WTC11 (cell line): ENCODE data around the gene LMBR1. TPM values are rescaled to one million over a fixed set of nuclear protein-coding genes. Genes with fewer than 3 reads are reported as not detected.

Experiments used
- ATAC-seq: fragments of 200-7000 bp; cut with Tn5 transposase; 2 replicates; pipeline ENCODE4 v1.10.0; 2021; ENCODE audit warnings: mild to moderate bottlenecking, moderate library complexity
- CTCF ChIA-PET: fragments of 300-600 bp; sonication (Branson Sonifier 250); formaldehyde crosslinking; loops from one replicate; lab custom pipeline; 2021; ENCODE audit warnings: antibody characterized with exemption; lab: Charles Lee
- POLR2A ChIA-PET: fragments of 350-600 bp; sonication (Branson Sonifier 250); formaldehyde crosslinking; loops from one replicate; lab custom pipeline; 2021; ENCODE audit warnings: antibody characterized with exemption; lab: Charles Lee
- DNase-seq: peaks from one replicate; pipeline ENCODE4 v3.0.0; 2021; ENCODE audit warnings: low spot score
- H3K27ac Mint-ChIP-seq: 2 replicates; pipeline ENCODE4 v1.8.0; 2021; ENCODE audit warnings: mixed read lengths
- H3K27me3 Mint-ChIP-seq: 2 replicates; pipeline ENCODE4 v1.8.0; 2021; ENCODE audit warnings: low read depth, mild to moderate bottlenecking, moderate library complexity, mixed read lengths
- H3K36me3 Mint-ChIP-seq: 2 replicates; pipeline ENCODE4 v1.8.0; 2021; ENCODE audit warnings: mixed read lengths
- H3K4me1 Mint-ChIP-seq: 2 replicates; pipeline ENCODE4 v1.8.0; 2022; ENCODE audit warnings: mixed read lengths
- H3K4me3 Mint-ChIP-seq: 2 replicates; pipeline ENCODE4 v1.8.0; 2021; ENCODE audit warnings: mild to moderate bottlenecking, moderate library complexity, mixed read lengths
- H3K9me3 Mint-ChIP-seq: 2 replicates; pipeline ENCODE4 v1.8.0; 2021; ENCODE audit warnings: mixed read lengths
- CREB1 ChIP-seq: sonication (generic); formaldehyde crosslinking; IDR thresholded peaks from 2 replicates; pipeline ENCODE4 v1.8.0; 2023; ENCODE audit warnings: mild to moderate bottlenecking, missing genetic modification reagents
- CREM ChIP-seq: sonication (generic); formaldehyde crosslinking; IDR thresholded peaks from 2 replicates; pipeline ENCODE4 v1.8.1; 2022; ENCODE audit warnings: mild to moderate bottlenecking, missing genetic modification reagents, moderate library complexity
- FOXP1 ChIP-seq: sonication (generic); formaldehyde crosslinking; IDR thresholded peaks from 2 replicates; pipeline ENCODE4 v1.8.0; 2022; ENCODE audit warnings: missing genetic modification reagents, mild to moderate bottlenecking, moderate library complexity, borderline replicate concordance
- HMGA2 ChIP-seq: fragments of 250-450 bp; sonication (Bioruptor Pico); IDR thresholded peaks from 2 replicates; pipeline ENCODE4 v1.4.0; 2021; ENCODE audit warnings: mild to moderate bottlenecking, moderate library complexity
- IRF2 ChIP-seq: sonication (generic); formaldehyde crosslinking; IDR thresholded peaks from 2 replicates; pipeline ENCODE4 v1.8.0; 2022; ENCODE audit warnings: low read depth, missing genetic modification reagents, borderline replicate concordance
- NFE2L1 ChIP-seq: sonication (generic); formaldehyde crosslinking; IDR thresholded peaks from 2 replicates; pipeline ENCODE4 v1.8.1; 2023; ENCODE audit warnings: missing genetic modification reagents
- NFYB ChIP-seq: sonication (generic); formaldehyde crosslinking; conservative IDR thresholded peaks from 2 replicates; pipeline ENCODE4 v1.8.0; 2022; ENCODE audit warnings: low read depth, missing genetic modification reagents
- RORB ChIP-seq: fragments of 250-450 bp; sonication (Bioruptor Pico); IDR thresholded peaks from 2 replicates; pipeline ENCODE4 v1.9.0; 2021; ENCODE audit warnings: mild to moderate bottlenecking
- TEAD4 ChIP-seq: sonication (generic); formaldehyde crosslinking; IDR thresholded peaks from 2 replicates; pipeline ENCODE4 v1.8.0; 2022; ENCODE audit warnings: mild to moderate bottlenecking, missing genetic modification reagents
- total RNA-seq: library from RNA; stranded (reverse); gene quantifications from 3 replicates; pipeline ENCODE4 v1.2.3, GENCODE V29; 2021
- TF ChIP-seq, protein P1 (sequence below): sonication (generic); formaldehyde crosslinking; IDR thresholded peaks from 2 replicates; pipeline ENCODE4 v1.8.0; 2022; ENCODE audit warnings: mild to moderate bottlenecking, missing genetic modification reagents
- TF ChIP-seq, protein P2 (sequence below): sonication (generic); formaldehyde crosslinking; IDR thresholded peaks from 2 replicates; pipeline ENCODE4 v1.8.1; 2022; ENCODE audit warnings: low read depth, mild to moderate bottlenecking, moderate library complexity, missing genetic modification reagents, borderline replicate concordance
- TF ChIP-seq, protein P3 (sequence below): sonication (generic); formaldehyde crosslinking; IDR thresholded peaks from 2 replicates; pipeline ENCODE4 v1.8.1; 2023; ENCODE audit warnings: mild to moderate bottlenecking, moderate library complexity, missing genetic modification reagents
- TF ChIP-seq, protein P4 (sequence below): sonication (generic); formaldehyde crosslinking; IDR thresholded peaks from 2 replicates; pipeline ENCODE4 v1.8.0; 2022; ENCODE audit warnings: mild to moderate bottlenecking, missing genetic modification reagents
- TF ChIP-seq, protein P5 (sequence below): sonication (generic); formaldehyde crosslinking; IDR thresholded peaks from 2 replicates; pipeline ENCODE4 v1.8.1; 2022; ENCODE audit warnings: mild to moderate bottlenecking, missing genetic modification reagents, moderate library complexity, borderline replicate concordance
- TF ChIP-seq, protein P6 (sequence below): fragments of 250-450 bp; sonication (Bioruptor Pico); conservative IDR thresholded peaks from 2 replicates; pipeline ENCODE4 v1.9.0; 2021; ENCODE audit warnings: mild to moderate bottlenecking
- TF ChIP-seq, protein P7 (sequence below): sonication (generic); formaldehyde crosslinking; IDR thresholded peaks from 2 replicates; pipeline ENCODE4 v1.8.1; 2023; ENCODE audit warnings: mild to moderate bottlenecking, missing genetic modification reagents, borderline replicate concordance

LMBR1 gene
- total RNA-seq, 1 experiment from 2014 or later: 55.6 TPM

DNA sequence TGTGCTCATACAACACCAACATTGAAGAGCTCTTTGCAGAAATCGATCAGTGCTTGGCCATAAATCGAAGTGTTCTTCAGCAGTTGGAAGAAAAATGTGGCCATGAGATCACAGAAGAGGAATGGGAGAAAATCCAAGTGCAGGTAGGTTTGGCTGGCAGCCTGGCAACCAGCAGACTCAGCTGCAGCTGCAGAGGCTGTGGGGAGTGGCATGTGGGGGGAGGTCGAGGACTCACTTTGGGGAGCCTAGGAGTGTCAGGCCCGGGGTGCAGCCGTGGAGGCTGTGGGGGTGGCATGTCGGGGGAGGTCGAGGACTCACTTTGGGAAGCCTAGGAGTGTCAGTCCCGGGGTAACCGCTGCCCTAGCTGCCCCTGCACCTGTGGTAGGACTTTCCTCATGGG is 217.3 kb downstream of the LMBR1 start:
- no peak overlapping the region for H3K4me3 Mint-ChIP-seq
- peak overlapping the region; percentile 54; the same call in 1 of the 2 replicates for H3K27ac Mint-ChIP-seq
- H3K9me3 Mint-ChIP-seq: no peaks in the 10 kb centered on the region
- ATAC-seq (no peak), DNase-seq (no peak)
- H3K36me3 Mint-ChIP-seq: peaks cover 13% of the 10 kb centered on the region; the same call in 1 of the 2 replicates
- H3K27me3 Mint-ChIP-seq: no peaks in the 10 kb centered on the region
- TF ChIP-seq NFE2L1: no peak
- TF ChIP-seq, protein P1, sequence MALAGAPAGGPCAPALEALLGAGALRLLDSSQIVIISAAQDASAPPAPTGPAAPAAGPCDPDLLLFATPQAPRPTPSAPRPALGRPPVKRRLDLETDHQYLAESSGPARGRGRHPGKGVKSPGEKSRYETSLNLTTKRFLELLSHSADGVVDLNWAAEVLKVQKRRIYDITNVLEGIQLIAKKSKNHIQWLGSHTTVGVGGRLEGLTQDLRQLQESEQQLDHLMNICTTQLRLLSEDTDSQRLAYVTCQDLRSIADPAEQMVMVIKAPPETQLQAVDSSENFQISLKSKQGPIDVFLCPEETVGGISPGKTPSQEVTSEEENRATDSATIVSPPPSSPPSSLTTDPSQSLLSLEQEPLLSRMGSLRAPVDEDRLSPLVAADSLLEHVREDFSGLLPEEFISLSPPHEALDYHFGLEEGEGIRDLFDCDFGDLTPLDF (CRISPR knock-in tag): no peak
- TF ChIP-seq FOXP1: no peak
- TF ChIP-seq, protein P2, sequence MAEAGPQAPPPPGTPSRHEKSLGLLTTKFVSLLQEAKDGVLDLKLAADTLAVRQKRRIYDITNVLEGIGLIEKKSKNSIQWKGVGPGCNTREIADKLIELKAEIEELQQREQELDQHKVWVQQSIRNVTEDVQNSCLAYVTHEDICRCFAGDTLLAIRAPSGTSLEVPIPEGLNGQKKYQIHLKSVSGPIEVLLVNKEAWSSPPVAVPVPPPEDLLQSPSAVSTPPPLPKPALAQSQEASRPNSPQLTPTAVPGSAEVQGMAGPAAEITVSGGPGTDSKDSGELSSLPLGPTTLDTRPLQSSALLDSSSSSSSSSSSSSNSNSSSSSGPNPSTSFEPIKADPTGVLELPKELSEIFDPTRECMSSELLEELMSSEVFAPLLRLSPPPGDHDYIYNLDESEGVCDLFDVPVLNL (CRISPR knock-in tag): no peak
- TF ChIP-seq, protein P3, sequence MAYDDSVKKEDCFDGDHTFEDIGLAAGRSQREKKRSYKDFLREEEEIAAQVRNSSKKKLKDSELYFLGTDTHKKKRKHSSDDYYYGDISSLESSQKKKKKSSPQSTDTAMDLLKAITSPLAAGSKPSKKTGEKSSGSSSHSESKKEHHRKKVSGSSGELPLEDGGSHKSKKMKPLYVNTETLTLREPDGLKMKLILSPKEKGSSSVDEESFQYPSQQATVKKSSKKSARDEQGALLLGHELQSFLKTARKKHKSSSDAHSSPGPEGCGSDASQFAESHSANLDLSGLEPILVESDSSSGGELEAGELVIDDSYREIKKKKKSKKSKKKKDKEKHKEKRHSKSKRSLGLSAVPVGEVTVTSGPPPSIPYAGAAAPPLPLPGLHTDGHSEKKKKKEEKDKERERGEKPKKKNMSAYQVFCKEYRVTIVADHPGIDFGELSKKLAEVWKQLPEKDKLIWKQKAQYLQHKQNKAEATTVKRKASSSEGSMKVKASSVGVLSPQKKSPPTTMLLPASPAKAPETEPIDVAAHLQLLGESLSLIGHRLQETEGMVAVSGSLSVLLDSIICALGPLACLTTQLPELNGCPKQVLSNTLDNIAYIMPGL (CRISPR knock-in tag): no peak
- ChIA-PET POLR2A (no interaction called here), CTCF (interaction anchor here (0.6 to 1.5 kb wide), 3 partner anchors 21 to 77 kb away, joined by 3 to 6 read pairs (median 4); no protein-coding TSS in a partner anchor)
- H3K4me1 Mint-ChIP-seq: peaks cover 16% of the 10 kb centered on the region

DNA sequence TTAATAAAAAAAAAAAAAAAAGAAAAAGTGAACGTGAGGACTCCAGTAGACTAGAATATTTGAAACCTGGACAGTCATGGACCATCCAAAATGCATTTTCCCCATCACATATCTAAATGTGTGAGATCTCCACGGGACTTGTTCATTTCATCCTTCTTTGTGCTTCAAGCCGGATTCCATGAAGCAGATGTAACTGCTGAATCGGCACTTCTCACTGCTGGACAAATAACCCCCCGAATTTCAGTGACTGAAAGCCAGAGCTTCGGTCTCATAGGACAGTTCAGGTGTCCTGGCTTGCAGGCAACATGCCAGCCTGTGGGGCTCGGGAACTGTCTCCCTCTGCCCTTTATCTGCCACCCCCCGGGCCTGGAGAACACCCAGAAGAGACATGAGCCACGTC is 219.1 kb downstream of the LMBR1 start:
- ATAC-seq (no peak), DNase-seq (no peak)
- TF ChIP-seq, protein P4, sequence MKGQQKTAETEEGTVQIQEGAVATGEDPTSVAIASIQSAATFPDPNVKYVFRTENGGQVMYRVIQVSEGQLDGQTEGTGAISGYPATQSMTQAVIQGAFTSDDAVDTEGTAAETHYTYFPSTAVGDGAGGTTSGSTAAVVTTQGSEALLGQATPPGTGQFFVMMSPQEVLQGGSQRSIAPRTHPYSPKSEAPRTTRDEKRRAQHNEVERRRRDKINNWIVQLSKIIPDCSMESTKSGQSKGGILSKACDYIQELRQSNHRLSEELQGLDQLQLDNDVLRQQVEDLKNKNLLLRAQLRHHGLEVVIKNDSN (CRISPR knock-in tag): no peak
- no peak for TF ChIP-seq CREB1
- no peak for TF ChIP-seq TEAD4 (CRISPR knock-in tag)
- no peak for TF ChIP-seq RORB
- TF ChIP-seq NFYB: no peak
- Mint-ChIP-seq H3K36me3 (peaks cover 13% of the 10 kb centered on the region; the same call in 1 of the 2 replicates), H3K4me1 (peaks cover 16% of the 10 kb centered on the region), H3K9me3 (no peaks in the 10 kb centered on the region), H3K27me3 (no peaks in the 10 kb centered on the region), H3K4me3 (no peak overlapping the region), H3K27ac (peak overlapping the region; percentile 11; the same call in 1 of the 2 replicates)
- ChIA-PET POLR2A (no interaction called here), CTCF (interaction anchor here (1.0 kb wide), 1 partner anchor 24 kb away, joined by 3 read pairs; no protein-coding TSS in a partner anchor)

DNA sequence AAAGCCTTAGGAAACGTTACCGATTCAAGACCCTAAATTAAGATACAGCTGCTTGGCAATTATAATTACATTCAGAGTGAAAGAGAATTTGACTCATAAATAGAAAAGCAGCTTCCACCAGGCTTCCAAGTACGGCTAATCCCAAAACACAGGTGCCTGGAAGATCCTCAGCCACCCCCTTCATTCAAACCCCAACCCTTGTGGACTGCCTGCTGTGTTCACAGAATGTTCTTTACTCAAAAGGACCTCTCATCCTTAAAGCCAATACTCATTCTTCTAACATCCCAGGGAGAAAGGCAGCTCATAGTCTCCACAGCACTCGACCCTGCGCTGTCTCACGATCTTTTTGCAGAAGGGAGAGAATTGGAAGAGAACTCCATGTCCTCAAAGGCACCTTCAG is 219.5 kb downstream of the LMBR1 start:
- ChIA-PET POLR2A (no interaction called here), CTCF (interaction anchor here (1.0 kb wide), 1 partner anchor 23 kb away, joined by 3 read pairs; no protein-coding TSS in a partner anchor)
- Mint-ChIP-seq H3K27me3 (no peaks in the 10 kb centered on the region), H3K4me3 (no peak overlapping the region), H3K36me3 (peaks cover 13% of the 10 kb centered on the region; the same call in 1 of the 2 replicates), H3K4me1 (peaks cover 16% of the 10 kb centered on the region), H3K9me3 (no peaks in the 10 kb centered on the region), H3K27ac (peak overlapping the region; percentile 22; the same call in 1 of the 2 replicates)
- ATAC-seq (peak; percentile 43; the same call in 1 of the 2 replicates), DNase-seq (no peak)
- TF ChIP-seq, protein P4 (CRISPR knock-in tag): no peak
- TF ChIP-seq, protein P5, sequence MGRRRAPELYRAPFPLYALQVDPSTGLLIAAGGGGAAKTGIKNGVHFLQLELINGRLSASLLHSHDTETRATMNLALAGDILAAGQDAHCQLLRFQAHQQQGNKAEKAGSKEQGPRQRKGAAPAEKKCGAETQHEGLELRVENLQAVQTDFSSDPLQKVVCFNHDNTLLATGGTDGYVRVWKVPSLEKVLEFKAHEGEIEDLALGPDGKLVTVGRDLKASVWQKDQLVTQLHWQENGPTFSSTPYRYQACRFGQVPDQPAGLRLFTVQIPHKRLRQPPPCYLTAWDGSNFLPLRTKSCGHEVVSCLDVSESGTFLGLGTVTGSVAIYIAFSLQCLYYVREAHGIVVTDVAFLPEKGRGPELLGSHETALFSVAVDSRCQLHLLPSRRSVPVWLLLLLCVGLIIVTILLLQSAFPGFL (CRISPR knock-in tag): no peak
- TF ChIP-seq, protein P6, sequence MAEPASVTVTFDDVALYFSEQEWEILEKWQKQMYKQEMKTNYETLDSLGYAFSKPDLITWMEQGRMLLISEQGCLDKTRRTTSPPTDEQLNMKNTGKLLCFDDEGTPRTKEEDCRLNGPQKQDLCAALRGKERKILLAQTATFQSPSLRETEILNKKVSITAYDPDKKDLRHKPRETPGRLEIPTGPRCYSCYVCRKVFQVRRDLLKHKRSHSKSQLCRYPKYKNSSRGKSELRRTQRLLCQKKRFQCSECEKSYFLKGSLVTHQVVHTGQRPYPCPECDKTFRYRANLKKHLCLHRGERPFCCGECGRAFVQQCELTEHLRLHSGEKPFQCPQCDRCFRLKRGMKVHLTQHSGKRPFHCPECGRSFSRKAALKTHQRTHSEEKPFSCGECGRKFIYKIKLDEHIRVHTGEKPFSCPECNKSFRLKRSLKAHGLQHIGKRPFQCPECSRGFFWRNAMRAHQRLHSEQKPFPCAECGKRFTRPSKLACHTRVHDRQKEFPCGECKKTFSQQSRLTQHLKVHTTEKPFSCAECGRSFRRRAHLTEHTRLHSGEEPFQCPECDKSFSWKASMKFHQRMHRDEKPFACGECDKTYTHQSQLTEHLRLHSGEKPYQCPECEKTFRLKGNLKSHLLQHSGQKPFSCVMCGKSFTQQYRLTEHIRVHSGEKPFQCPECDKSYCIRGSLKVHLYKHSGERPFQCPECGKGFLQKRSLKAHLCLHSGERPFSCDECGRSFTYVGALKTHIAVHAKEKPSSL (CRISPR knock-in tag): no peak
- TF ChIP-seq, protein P7, sequence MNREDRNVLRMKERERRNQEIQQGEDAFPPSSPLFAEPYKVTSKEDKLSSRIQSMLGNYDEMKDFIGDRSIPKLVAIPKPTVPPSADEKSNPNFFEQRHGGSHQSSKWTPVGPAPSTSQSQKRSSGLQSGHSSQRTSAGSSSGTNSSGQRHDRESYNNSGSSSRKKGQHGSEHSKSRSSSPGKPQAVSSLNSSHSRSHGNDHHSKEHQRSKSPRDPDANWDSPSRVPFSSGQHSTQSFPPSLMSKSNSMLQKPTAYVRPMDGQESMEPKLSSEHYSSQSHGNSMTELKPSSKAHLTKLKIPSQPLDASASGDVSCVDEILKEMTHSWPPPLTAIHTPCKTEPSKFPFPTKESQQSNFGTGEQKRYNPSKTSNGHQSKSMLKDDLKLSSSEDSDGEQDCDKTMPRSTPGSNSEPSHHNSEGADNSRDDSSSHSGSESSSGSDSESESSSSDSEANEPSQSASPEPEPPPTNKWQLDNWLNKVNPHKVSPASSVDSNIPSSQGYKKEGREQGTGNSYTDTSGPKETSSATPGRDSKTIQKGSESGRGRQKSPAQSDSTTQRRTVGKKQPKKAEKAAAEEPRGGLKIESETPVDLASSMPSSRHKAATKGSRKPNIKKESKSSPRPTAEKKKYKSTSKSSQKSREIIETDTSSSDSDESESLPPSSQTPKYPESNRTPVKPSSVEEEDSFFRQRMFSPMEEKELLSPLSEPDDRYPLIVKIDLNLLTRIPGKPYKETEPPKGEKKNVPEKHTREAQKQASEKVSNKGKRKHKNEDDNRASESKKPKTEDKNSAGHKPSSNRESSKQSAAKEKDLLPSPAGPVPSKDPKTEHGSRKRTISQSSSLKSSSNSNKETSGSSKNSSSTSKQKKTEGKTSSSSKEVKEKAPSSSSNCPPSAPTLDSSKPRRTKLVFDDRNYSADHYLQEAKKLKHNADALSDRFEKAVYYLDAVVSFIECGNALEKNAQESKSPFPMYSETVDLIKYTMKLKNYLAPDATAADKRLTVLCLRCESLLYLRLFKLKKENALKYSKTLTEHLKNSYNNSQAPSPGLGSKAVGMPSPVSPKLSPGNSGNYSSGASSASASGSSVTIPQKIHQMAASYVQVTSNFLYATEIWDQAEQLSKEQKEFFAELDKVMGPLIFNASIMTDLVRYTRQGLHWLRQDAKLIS (CRISPR knock-in tag): no peak
- TF ChIP-seq IRF2 (no peak), CREM (CRISPR knock-in tag) (no peak), HMGA2 (CRISPR knock-in tag) (no peak)
- TF ChIP-seq, protein P1 (CRISPR knock-in tag): no peak
